ENCODE data around the gene TMEM37.
A peak's percentile ranks its signal among the peaks of the same experiment; 100 is the strongest.

The TMEM37 gene

GRCh38 chr2:119455066-119455718, 23.5 kb downstream of the TMEM37 start:
- DNase-seq (ENCODE audit: low spot score), result no peak

GRCh38 chr2:119460076-119460475, 28.4 kb downstream of the TMEM37 start:
- no peak for DNase-seq (ENCODE audit: low spot score)

- DNase-seq (ENCODE audit: low spot score), result no peak
Measured at GRCh38 chr2:119461811-119462210, 30.2 kb downstream of the TMEM37 start.

- no peak for DNase-seq (ENCODE audit: low spot score)
Measured at GRCh38 chr2:119462574-119462973, 30.9 kb downstream of the TMEM37 start.

- DNase-seq (ENCODE audit: low spot score), result no peak
Measured at GRCh38 chr2:119463136-119463535, 31.5 kb downstream of the TMEM37 start.

GRCh38 chr2:119463990-119464389, 32.3 kb downstream of the TMEM37 start:
- no peak for DNase-seq (ENCODE audit: low spot score)

GRCh38 chr2:119464981-119465380, 33.3 kb downstream of the TMEM37 start:
- no peak for DNase-seq (ENCODE audit: low spot score)

GRCh38 chr2:119465687-119466086, 34.0 kb downstream of the TMEM37 start:
- no peak for DNase-seq (ENCODE audit: low spot score)

- no peak for DNase-seq (ENCODE audit: low spot score)
Measured at GRCh38 chr2:119466373-119466772, 34.7 kb downstream of the TMEM37 start.

GRCh38 chr2:119468154-119468955, 36.7 kb downstream of the TMEM37 start:
- no peak for DNase-seq (ENCODE audit: low spot score)

- no peak for DNase-seq (ENCODE audit: low spot score)
Measured at GRCh38 chr2:119469131-119469530, 37.5 kb downstream of the TMEM37 start.

GRCh38 chr2:119469661-119470297, 38.1 kb downstream of the TMEM37 start:
- DNase-seq (ENCODE audit: low spot score), result no peak

- no peak for DNase-seq (ENCODE audit: low spot score)
Measured at GRCh38 chr2:119472749-119473148, 41.1 kb downstream of the TMEM37 start.

GRCh38 chr2:119473621-119474370, 42.1 kb downstream of the TMEM37 start:
- DNase-seq (ENCODE audit: low spot score), result no peak

GRCh38 chr2:119474371-119475224, 42.9 kb downstream of the TMEM37 start:
- no peak for DNase-seq (ENCODE audit: low spot score)

- no peak for DNase-seq (ENCODE audit: low spot score)
Measured at GRCh38 chr2:119475225-119475856, 43.7 kb downstream of the TMEM37 start.

- DNase-seq (ENCODE audit: low spot score), result no peak
Measured at GRCh38 chr2:119475857-119476244, 44.2 kb downstream of the TMEM37 start.

- DNase-seq (ENCODE audit: low spot score), result peak; percentile 14
Measured at GRCh38 chr2:119476301-119477112, 44.9 kb downstream of the TMEM37 start.

- no peak for DNase-seq (ENCODE audit: low spot score)
Measured at GRCh38 chr2:119477113-119477505, 45.5 kb downstream of the TMEM37 start.
